ENCODE results near the gene LOXHD1. TPM values are rescaled to one million over a fixed set of nuclear protein-coding genes. Genes with fewer than 3 reads are reported as not detected.

Gene LOXHD1
- total and polyA plus RNA-seq, 2 donors from 2014 or later, result 0.25 TPM; not detected in 1

DNA sequence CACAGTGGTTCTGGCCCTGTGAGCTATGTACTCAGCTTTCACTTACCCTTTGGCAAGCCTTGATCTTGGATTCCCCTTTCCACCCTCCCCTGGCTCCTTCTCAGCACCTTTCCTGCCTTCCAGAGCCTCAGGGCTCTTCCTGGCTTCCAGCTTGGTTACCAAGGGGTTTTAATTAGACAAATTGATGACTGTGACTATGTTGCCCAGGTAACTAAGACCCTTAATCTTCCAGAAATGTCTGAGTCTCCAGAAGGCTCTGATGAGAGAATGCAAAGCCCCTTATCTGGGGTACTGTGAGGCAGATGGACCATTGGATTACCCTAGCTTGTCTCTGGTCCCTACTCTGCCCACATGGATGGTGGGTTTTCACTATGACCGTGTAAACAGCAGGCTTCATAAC, 174.2 kb downstream of the LOXHD1 start:
- Histone ChIP-seq H3K27ac (ENCODE audit: low read depth in 2 of 2, low read length in 2 of 2) (no peak overlapping the region), H3K4me1 (ENCODE audit: control insufficient read depth in 2 of 3, insufficient read depth in 2 of 3, low read depth in 1 of 3, low read length in 3 of 3) (no peaks in the 10 kb centered on the region), H3K36me3 (ENCODE audit: control insufficient read depth in 2 of 3, insufficient read depth in 3 of 3, low read length in 3 of 3) (no peaks in the 10 kb centered on the region), H3K4me3 (ENCODE audit: low read length in 3 of 3) (no peak overlapping the region), H3K9ac (ENCODE audit: low read length in 3 of 3) (no peak overlapping the region), H3K27me3 (ENCODE audit: control insufficient read depth, insufficient read depth, low read length) (no peaks in the 10 kb centered on the region), H3K9me3 (ENCODE audit: control insufficient read depth in 2 of 3, insufficient read depth in 1 of 3, low read length in 3 of 3) (peaks cover 0 to 6% (median 0%) of the 10 kb centered on the region in 3 donors)
- DNase-seq (no peak), FAIRE-seq (no peak)
- intact Hi-C loops (cut with DNase I), result no loop called here
- TF ChIP-seq, protein P1, sequence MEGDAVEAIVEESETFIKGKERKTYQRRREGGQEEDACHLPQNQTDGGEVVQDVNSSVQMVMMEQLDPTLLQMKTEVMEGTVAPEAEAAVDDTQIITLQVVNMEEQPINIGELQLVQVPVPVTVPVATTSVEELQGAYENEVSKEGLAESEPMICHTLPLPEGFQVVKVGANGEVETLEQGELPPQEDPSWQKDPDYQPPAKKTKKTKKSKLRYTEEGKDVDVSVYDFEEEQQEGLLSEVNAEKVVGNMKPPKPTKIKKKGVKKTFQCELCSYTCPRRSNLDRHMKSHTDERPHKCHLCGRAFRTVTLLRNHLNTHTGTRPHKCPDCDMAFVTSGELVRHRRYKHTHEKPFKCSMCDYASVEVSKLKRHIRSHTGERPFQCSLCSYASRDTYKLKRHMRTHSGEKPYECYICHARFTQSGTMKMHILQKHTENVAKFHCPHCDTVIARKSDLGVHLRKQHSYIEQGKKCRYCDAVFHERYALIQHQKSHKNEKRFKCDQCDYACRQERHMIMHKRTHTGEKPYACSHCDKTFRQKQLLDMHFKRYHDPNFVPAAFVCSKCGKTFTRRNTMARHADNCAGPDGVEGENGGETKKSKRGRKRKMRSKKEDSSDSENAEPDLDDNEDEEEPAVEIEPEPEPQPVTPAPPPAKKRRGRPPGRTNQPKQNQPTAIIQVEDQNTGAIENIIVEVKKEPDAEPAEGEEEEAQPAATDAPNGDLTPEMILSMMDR (IDR thresholded peaks at IDR 0.05; ENCODE audit: borderline replicate concordance, extremely low read depth, insufficient read depth), result no peak

DNA sequence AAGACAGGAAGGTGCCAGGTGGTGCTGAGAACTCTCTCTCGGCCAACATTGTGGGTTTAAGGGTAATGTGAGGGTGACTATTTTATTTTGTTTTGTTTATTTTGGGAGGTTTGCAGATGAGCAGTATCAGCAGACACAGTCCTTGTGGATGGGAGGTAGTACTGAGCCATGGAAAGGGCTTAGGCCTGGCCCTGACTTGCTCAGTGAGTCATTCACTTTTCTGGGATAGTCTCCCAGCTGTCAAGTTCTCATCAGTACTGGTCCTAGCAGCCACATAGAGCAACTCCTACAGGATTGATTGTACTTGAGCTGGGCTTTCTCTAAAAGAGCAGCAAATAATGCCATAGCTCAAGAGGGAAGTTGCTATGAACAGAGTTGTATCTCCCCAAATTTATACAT, 175.2 kb downstream of the LOXHD1 start:
- FAIRE-seq (no peak), DNase-seq (no peak)
- Histone ChIP-seq H3K36me3 (ENCODE audit: control insufficient read depth in 2 of 3, insufficient read depth in 3 of 3, low read length in 3 of 3) (no peaks in the 10 kb centered on the region), H3K27me3 (ENCODE audit: control insufficient read depth, insufficient read depth, low read length) (no peaks in the 10 kb centered on the region), H3K27ac (ENCODE audit: low read depth in 2 of 2, low read length in 2 of 2) (no peak overlapping the region), H3K4me1 (ENCODE audit: control insufficient read depth in 2 of 3, insufficient read depth in 2 of 3, low read depth in 1 of 3, low read length in 3 of 3) (no peaks in the 10 kb centered on the region), H3K4me3 (ENCODE audit: low read length in 3 of 3) (no peak overlapping the region), H3K9me3 (ENCODE audit: control insufficient read depth in 2 of 3, insufficient read depth in 1 of 3, low read length in 3 of 3) (peaks cover 0 to 6% (median 0%) of the 10 kb centered on the region in 3 donors), H3K9ac (ENCODE audit: low read length in 3 of 3) (no peak overlapping the region)
- intact Hi-C loops (cut with DNase I), result no loop called here
- TF ChIP-seq, protein P1 (IDR thresholded peaks at IDR 0.05; ENCODE audit: borderline replicate concordance, extremely low read depth, insufficient read depth), result no peak

DNA sequence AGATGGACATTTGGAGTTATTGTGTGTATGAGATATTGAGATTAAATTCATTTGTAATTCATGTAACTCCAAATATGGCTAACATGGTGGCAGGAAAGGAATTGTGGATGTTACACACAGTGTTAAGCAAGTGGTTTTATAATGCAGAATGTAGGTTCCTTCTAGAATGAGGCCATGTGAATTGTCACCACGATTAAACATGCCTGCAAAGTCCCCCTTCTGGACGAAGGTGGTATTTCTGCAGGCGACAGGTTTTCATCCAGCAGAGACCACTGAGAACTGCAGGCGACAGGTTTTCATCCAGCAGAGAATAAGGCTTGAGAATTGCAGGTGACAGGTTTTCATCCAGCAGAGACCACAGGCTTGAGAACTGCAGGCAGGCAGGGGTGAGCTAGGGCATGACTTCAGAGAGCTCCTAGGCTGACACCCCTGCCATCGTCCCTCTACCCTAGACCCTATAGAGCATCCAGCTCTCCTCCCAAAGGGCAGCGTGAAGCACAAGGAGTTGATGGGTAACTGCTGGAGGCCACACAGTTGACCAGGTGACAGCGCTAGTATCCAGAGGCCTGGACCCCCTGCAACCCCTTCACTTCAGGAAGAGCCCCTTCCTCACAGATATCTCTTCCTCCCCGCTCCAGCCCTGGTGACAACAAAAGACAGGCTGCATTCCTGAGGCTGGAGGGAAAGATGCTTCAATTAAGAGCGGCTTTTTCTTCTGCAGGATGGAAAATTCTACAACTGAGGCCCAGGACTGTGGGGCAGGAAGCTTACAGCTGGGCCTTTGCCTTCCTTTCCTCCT, 175.8 kb downstream of the LOXHD1 start:
- FAIRE-seq (no peak), DNase-seq (peak in 4 of 5 donors; percentile 59 to 81 (median 71))
- no peak overlapping the region for H3K4me3 ChIP-seq (ENCODE audit: low read length in 3 of 3)
- H3K27ac ChIP-seq (ENCODE audit: low read depth in 2 of 2, low read length in 2 of 2), result no peak overlapping the region
- no peaks in the 10 kb centered on the region for H3K4me1 ChIP-seq (ENCODE audit: control insufficient read depth in 2 of 3, insufficient read depth in 2 of 3, low read depth in 1 of 3, low read length in 3 of 3)
- intact Hi-C loops (cut with DNase I), result no loop called here
- no peak overlapping the region for H3K9ac ChIP-seq (ENCODE audit: low read length in 3 of 3)
- peaks cover 0 to 6% (median 0%) of the 10 kb centered on the region in 3 donors for H3K9me3 ChIP-seq (ENCODE audit: control insufficient read depth in 2 of 3, insufficient read depth in 1 of 3, low read length in 3 of 3)
- H3K36me3 ChIP-seq (ENCODE audit: control insufficient read depth in 2 of 3, insufficient read depth in 3 of 3, low read length in 3 of 3), result no peaks in the 10 kb centered on the region
- TF ChIP-seq, protein P1 (IDR thresholded peaks at IDR 0.05; ENCODE audit: borderline replicate concordance, extremely low read depth, insufficient read depth), result peak; percentile 75
- H3K27me3 ChIP-seq (ENCODE audit: control insufficient read depth, insufficient read depth, low read length), result no peaks in the 10 kb centered on the region
